ENCODE results near the gene XPR1.

DNA sequence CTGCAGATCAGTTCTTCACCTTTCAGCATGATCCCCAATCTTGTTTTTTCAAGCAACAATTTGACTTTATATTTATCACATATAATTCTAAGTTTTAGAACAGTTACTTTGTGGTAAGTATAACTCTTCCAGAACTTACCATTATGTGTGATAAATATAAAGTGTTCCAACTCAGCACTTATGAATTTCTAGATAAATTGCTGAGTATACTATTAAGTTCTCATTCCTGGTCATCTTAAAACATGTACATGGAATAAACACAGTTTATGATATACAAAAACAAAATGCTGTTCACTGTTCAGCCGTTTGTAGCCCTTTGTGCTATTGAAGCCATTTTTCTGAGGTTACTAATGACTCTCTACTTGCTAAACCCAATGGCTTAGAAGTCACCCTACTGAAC lies 5.1 kb upstream of the XPR1 start:
- TF ChIP-seq PAX8 (IDR thresholded peaks at IDR 0.05) (no peak), BCL11A (IDR thresholded peaks at IDR 0.05; ENCODE audit: low read depth, low read length) (no peak), POLR2A (IDR thresholded peaks at IDR 0.05; ENCODE audit: low read depth, low read length) (no peak), TAF1 (IDR thresholded peaks at IDR 0.05; ENCODE audit: borderline replicate concordance, low read depth, low read length) (no peak)
